Mucosa of rectum (tissue), 2 donors: ENCODE results near the gene PDGFA.

Experiments
- H3K27ac ChIP-seq, 2 donors: one replicate each; pipeline ENCODE4 v1.7.0; 2013; ENCODE audit warnings: inconsistent platforms in 2 of 2, low read depth in 2 of 2, low read length in 2 of 2
- H3K27me3 ChIP-seq, 2 donors: one replicate each; pipeline ENCODE4 v1.7.0; 2013; ENCODE audit warnings: low read length in 2 of 2; ENCODE audit not compliant: control insufficient read depth in 2 of 2, insufficient read depth in 2 of 2
- H3K36me3 ChIP-seq, 2 donors: one replicate each; pipeline ENCODE4 v1.7.0; 2013; ENCODE audit warnings: low read length in 2 of 2; ENCODE audit not compliant: control insufficient read depth in 2 of 2, insufficient read depth in 2 of 2
- H3K4me1 ChIP-seq, 2 donors: one replicate each; pipeline ENCODE4 v1.7.0; 2013; ENCODE audit warnings: low read length in 2 of 2, mild to moderate bottlenecking in 1 of 2; ENCODE audit not compliant: control insufficient read depth in 2 of 2, insufficient read depth in 2 of 2
- H3K4me3 ChIP-seq, 2 donors: one replicate each; pipeline ENCODE4 v1.7.0; 2013; ENCODE audit warnings: low read length in 2 of 2
- H3K9ac ChIP-seq, 2 donors: one replicate each; pipeline ENCODE4 v1.7.0; 2013; ENCODE audit warnings: low read length in 2 of 2, low read depth in 1 of 2, mild to moderate bottlenecking in 1 of 2
- H3K9me3 ChIP-seq, 2 donors: one replicate each; pipeline ENCODE4 v1.7.0; 2013; ENCODE audit warnings: low read length in 2 of 2; ENCODE audit not compliant: control insufficient read depth in 2 of 2
- donor health status: healthy.
- donor health status: Normal muscosa, but diverticular disease.

Gene PDGFA

DNA sequence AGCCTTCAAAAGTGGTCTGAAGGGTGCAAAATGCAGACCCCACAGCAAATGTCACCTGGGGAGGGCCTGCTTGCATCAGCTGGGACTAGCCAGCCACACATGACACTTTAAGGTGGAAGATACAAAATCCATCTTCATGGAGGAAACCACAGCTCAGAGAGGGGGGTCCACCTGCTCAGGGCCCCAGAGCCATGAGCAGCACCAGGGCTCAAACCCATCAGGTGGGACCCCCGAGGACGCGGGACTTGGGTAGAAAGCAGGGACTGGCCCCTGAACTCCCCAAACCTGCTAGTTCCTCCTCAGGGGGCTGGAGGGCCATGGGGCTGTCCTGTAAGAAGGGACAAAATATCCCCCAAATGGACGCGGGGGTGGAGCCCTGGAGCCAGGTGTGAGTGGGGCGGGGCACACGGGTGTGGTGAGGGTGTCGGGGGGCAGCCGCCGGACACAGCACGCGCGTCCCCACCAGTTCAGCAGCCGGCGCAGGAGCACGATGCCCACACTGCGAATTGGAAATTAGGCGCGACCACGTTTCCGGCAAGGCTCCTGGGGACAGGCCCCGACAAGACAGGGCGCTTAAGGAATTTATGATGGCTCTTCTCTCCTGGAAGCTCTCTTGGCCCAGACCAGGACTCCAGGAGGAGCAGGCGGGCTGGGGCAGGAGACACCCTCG, 8.0 kb downstream of the PDGFA start:
- peaks cover 16 to 39% of the 10 kb centered on the region in 2 donors for H3K4me1 ChIP-seq
- no peak overlapping the region for H3K4me3 ChIP-seq
- peak overlapping the region in 1 of 2 donors; percentile 0 for H3K27ac ChIP-seq
- H3K27me3 ChIP-seq, result no peaks in the 10 kb centered on the region
- peaks cover 2 to 8% of the 10 kb centered on the region in 2 donors for H3K36me3 ChIP-seq
- H3K9ac ChIP-seq, result no peak overlapping the region
- H3K9me3 ChIP-seq, result no peaks in the 10 kb centered on the region

DNA sequence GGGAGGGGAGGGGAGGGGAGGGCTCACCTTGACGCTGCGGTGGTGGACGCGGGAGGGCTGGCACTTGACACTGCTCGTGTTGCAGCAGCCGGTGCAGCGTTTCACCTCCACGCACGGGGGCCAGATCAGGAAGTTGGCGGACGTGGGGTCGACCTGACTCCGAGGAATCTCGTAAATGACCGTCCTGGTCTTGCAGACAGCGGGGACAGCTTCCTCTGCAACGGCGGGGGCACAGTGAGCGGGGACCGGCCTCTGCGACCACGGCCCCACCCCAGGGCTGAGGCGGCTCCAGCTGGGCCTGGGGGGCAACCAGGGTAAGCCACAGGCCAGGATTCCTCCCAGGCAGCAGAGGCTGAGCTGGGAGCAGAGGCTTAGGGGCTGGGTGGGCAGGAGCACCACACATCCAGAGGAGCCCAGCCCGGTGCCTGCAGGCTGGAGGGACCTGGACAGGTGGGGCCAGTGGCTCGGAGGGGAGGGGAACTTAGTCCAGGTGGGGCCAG, 8.8 kb downstream of the PDGFA start:
- Histone ChIP-seq H3K36me3 (peaks cover 2 to 8% of the 10 kb centered on the region in 2 donors), H3K27me3 (no peaks in the 10 kb centered on the region), H3K4me3 (no peak overlapping the region), H3K9ac (no peak overlapping the region), H3K27ac (no peak overlapping the region), H3K9me3 (no peaks in the 10 kb centered on the region), H3K4me1 (peaks cover 22 to 34% of the 10 kb centered on the region in 2 donors)

DNA sequence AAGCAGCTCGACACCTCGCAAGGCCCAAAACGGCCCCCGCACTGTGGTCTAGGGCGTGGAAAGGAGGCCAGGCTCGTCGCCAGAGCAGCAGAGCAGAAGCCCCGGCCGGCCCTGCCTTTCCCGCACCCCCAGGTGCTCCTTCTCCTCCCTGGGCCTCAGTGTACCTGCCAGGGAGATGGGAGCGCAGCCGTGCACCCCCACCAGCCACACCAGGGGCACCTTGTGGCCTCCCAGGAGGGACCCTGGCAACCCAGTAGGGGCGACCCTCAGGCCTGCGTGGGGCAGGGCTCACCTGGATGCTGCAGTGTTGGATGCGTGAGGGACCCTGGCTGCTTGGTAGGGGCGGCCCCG, 9.5 kb downstream of the PDGFA start:
- peaks cover 1 to 10% of the 10 kb centered on the region in 2 donors for H3K36me3 ChIP-seq
- no peak overlapping the region for H3K4me3 ChIP-seq
- H3K4me1 ChIP-seq, result peaks cover 25 to 35% of the 10 kb centered on the region in 2 donors
- no peaks in the 10 kb centered on the region for H3K9me3 ChIP-seq
- H3K9ac ChIP-seq, result no peak overlapping the region
- no peaks in the 10 kb centered on the region for H3K27me3 ChIP-seq
- no peak overlapping the region for H3K27ac ChIP-seq

DNA sequence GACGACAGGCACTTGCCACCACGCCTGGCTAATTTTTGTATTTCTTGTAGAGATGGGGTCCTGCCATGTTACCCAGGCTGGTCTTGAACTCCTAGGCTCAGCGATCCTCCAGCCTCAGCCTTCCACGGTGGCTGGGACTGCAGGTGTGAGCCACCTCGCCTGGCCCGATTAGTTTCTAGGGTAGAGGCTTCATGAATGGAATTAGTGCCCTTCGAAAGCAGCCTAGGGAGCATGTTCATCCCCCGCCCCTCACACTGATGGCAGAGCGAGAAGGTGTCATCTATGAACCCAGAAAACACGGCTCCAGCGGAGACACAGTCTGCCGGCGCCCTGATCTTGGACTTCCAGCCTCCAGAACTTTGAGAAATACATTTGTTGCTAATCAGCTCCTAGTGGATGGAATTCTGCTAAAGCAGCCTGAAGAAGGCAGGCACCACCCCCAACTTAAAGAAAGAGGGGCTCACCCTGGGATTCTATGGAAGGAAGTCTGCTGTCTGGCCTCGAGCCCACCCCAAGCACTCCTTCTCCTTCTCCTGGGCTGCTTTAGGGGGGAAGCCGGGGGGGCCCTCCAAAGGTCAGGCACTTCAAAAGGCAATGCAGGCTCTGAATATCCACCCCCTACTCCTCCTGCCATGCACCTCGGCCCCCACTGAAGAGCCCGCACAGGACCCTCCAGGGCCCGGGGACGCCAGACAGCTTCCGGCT, 10.1 kb downstream of the PDGFA start:
- H3K9ac ChIP-seq, result no peak overlapping the region
- no peak overlapping the region for H3K4me3 ChIP-seq
- no peaks in the 10 kb centered on the region for H3K27me3 ChIP-seq
- no peak overlapping the region for H3K27ac ChIP-seq
- H3K9me3 ChIP-seq, result no peaks in the 10 kb centered on the region
- H3K36me3 ChIP-seq, result peaks cover 0 to 10% of the 10 kb centered on the region in 2 donors
- peaks cover 25 to 35% of the 10 kb centered on the region in 2 donors for H3K4me1 ChIP-seq

DNA sequence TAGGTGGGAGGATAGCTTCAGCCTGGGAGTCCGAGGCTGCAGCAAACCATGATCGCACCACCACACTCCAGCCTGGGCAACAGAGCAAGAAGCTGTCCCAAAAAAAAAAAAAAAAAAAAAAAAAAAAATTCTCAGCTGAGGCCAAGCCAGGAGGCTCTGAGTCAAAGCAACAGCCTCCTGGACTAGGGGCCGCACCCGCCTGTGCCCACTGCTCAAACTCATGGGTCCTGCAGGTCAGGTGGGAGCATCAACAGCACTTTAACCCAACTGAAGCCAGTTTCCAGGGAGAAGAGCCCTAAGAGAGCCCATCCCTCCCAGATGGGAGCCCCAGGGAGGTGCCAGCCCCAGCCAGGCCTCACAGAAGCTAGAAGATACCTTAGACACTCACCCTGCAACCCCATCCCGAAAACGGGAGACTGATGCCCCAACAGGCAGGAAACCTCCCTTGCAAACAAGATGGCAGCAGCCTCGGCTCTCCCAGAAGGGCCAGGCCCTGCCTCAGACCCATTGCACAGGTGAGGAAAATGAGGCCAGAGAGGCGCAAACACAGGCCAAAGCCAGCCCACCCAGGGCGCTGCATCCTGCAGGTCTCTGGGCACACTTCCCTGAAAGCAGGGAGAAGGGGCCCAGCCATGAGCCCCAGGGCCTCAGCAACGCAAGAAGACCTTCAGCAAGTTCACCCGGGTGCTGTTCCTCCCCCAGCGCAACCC, 11.0 kb downstream of the PDGFA start:
- peaks cover 0 to 6% of the 10 kb centered on the region in 2 donors for H3K36me3 ChIP-seq
- H3K4me1 ChIP-seq, result peaks cover 33 to 41% of the 10 kb centered on the region in 2 donors
- H3K9me3 ChIP-seq, result no peaks in the 10 kb centered on the region
- H3K4me3 ChIP-seq, result no peak overlapping the region
- no peaks in the 10 kb centered on the region for H3K27me3 ChIP-seq
- H3K27ac ChIP-seq, result no peak overlapping the region
- H3K9ac ChIP-seq, result no peak overlapping the region

DNA sequence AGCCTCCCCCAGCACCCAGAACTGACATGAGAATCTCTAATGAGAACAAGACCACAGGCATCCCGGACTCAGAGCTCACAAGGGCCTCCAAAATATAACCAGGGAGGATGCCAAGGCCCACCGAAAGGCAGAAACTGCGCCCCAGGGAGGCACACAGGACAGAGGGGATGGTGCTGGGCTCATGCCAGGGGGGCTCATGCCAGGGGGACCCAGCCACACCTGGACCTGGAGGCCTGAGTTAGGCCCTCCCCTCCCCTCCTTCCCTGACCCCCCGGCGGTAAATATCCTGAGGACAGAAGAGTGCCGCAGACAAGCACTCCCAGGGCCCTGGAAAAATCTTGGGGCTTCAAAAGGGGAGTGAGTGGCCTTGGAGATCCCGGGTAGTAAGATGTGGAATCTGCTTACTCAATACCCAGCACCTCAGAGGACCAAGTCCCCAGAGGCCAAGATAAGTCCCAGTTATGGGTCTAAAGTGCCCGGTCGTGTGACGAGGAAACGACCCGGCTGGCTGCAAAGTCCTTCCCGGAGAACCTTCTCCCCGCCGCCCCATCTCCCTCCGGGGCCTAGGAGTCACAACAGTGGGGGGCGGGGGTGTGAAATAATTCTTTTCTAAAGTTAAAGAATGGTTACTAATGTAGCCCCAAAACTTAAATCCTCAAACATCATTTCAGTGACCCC, 11.9 kb downstream of the PDGFA start:
- peaks cover 40 to 41% of the 10 kb centered on the region in 2 donors for H3K4me1 ChIP-seq
- no peak overlapping the region for H3K27ac ChIP-seq
- H3K36me3 ChIP-seq, result peaks cover 0 to 6% of the 10 kb centered on the region in 2 donors
- no peaks in the 10 kb centered on the region for H3K27me3 ChIP-seq
- H3K9ac ChIP-seq, result no peak overlapping the region
- H3K9me3 ChIP-seq, result no peaks in the 10 kb centered on the region
- H3K4me3 ChIP-seq, result no peak overlapping the region

DNA sequence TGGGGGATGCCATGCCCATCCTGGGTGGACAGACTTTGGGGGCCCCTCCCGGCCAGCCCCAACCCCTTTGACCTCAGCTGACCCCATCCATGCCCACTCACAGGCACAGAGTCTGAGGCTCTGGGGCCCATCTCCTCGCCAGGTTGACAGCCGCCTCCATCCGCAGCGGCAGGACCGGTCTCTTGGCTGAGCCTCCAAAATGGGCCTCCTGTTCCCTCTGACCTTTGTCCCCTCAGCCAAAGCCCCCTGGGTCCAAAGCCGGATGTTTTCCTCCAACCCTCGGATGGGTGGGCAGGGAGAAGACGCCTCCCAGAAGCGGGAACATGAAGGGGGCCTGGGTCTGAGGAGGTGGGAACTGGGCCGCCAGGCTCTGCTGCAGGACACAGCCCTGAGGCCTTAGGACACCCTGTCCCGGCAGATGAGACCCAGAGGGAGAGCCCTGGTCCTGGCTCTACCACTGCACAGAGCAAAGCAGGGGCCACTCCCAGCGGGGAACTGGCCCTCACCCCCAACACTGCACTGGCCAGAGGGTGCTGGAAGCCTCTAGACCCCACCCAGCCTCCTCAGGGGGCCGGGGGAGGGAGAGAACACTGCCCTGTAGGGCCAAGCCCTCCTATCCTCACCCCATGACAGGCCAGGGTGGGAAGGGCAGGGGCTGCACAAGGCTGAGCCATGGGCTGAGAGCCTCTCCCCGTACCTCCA, 12.6 kb downstream of the PDGFA start:
- H3K4me1 ChIP-seq, result peaks cover 40 to 43% of the 10 kb centered on the region in 2 donors

DNA sequence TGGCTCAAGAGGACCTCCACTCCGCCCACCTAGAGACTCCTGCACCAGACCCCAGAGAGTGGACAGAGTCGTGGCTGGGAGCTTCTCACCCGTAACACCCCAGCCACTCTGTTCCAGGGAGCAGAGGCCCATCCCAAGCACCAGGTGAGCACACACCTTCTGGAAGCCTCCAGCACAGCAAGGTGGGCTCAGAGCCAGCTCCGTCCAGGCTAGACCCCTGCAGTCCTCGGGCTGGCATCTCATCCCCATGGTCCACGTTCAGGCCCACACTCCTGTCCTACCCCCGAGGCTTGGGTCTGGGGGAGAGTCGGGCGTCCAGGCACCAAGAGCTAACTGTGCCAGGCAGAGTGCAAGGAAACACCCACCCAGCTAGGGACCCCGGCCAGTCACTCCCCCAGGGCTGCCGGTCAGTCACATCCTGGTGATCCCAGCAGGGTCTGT, 13.2 kb downstream of the PDGFA start:
- H3K4me1 ChIP-seq, result peaks cover 38 to 41% of the 10 kb centered on the region in 2 donors
- no peak overlapping the region for H3K27ac ChIP-seq
- H3K27me3 ChIP-seq, result no peaks in the 10 kb centered on the region
- H3K9me3 ChIP-seq, result no peaks in the 10 kb centered on the region
- no peak overlapping the region for H3K9ac ChIP-seq
- H3K36me3 ChIP-seq, result peaks cover 0 to 8% of the 10 kb centered on the region in 2 donors
- H3K4me3 ChIP-seq, result no peak overlapping the region

More for the DNA sequence above, 12.6 kb downstream of the PDGFA start:
- no peak overlapping the region for H3K4me3 ChIP-seq
- H3K9me3 ChIP-seq, result no peaks in the 10 kb centered on the region
- H3K9ac ChIP-seq, result no peak overlapping the region
- no peak overlapping the region for H3K27ac ChIP-seq
- no peaks in the 10 kb centered on the region for H3K27me3 ChIP-seq
- H3K36me3 ChIP-seq, result peaks cover 0 to 6% of the 10 kb centered on the region in 2 donors

DNA sequence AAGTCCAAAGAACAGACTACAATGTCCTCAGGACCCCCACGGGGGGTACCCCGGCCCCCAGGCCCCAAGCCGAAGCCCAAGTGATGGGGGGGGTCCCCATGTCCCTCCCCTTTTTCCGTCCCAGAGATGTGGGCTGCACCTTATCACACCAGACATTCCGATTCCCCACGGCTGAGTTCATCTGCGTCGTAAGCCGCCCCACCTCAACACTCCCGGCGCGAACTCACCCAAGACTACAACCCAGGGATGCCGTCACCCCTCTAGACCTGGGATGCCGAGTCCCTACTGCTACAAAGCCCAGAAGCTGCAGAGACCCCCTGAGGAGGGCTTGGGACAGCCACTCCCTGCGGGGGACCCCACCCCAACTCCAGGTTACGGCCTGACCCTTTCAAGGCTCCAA, 14.5 kb downstream of the PDGFA start:
- H3K4me1 ChIP-seq, result peaks cover 38 to 41% of the 10 kb centered on the region in 2 donors
- H3K36me3 ChIP-seq, result peaks cover 8 to 18% of the 10 kb centered on the region in 2 donors
- peak overlapping the region; percentile 69 to 78 for H3K9ac ChIP-seq

More for the DNA sequence above, 14.5 kb downstream of the PDGFA start:
- H3K27me3 ChIP-seq, result no peaks in the 10 kb centered on the region
- peak overlapping the region in 1 of 2 donors; percentile 2 for H3K4me3 ChIP-seq
- peak overlapping the region; percentile 95 for H3K27ac ChIP-seq
- H3K9me3 ChIP-seq, result no peaks in the 10 kb centered on the region
